PC-3 (cell line): ENCODE data around the gene KRTAP9-2. TPM values are rescaled to one million over a fixed set of nuclear protein-coding genes. Genes with fewer than 3 reads are reported as not detected.
"Not testable (repeated sequence)": the region's sequence is repeated elsewhere in the genome, so short reads cannot be mapped to it uniquely, and the experiment has no call there.

Source experiments
- ATAC-seq: fragments of 200-7000 bp; cut with Tn5 transposase; 2 replicates; pipeline ENCODE4 v1.9.1; 2020; ENCODE audit warnings: mild to moderate bottlenecking, moderate library complexity
- BruUV-seq: library from RNA; stranded (reverse); fragments of 400-500 nt; replicated peaks from 2 replicates; lab custom pipeline; 2021; lab: Mats Ljungman, UMichigan
- CTCF ChIA-PET: fragments of 300-600 bp; sonication (Branson Sonifier 250); formaldehyde crosslinking; loops from one replicate; lab custom pipeline; 2022; ENCODE audit warnings: antibody characterized with exemption; lab: Charles Lee
- POLR2A ChIA-PET: fragments of 300-600 bp; sonication (Branson Sonifier 250); formaldehyde crosslinking; loops from one replicate; lab custom pipeline; 2022; ENCODE audit warnings: antibody characterized with exemption; ENCODE audit not compliant: unreplicated experiment; lab: Charles Lee
- DNase-seq: peaks from one replicate; pipeline ENCODE4 v3.0.0-alpha.2; 2015
- H2AFZ ChIP-seq: fragments of 300-600 bp; sonication (generic); 2 replicates; pipeline ENCODE4 v1.6.0; 2016; ENCODE audit warnings: antibody characterized with exemption, low read length
- H3F3A ChIP-seq: fragments of 300-600 bp; sonication (generic); one replicate; pipeline ENCODE4 v1.6.0; 2017; ENCODE audit warnings: antibody characterized with exemption, low read length, control low read depth, mild to moderate bottlenecking; ENCODE audit not compliant: unreplicated experiment
- H3K27ac ChIP-seq: fragments of 300-600 bp; sonication (generic); 2 replicates; pipeline ENCODE4 v1.5.1; 2016; ENCODE audit warnings: mild to moderate bottlenecking, low read length
- H3K27me3 ChIP-seq: fragments of 300-600 bp; sonication (generic); 2 replicates; pipeline ENCODE4 v1.6.1; 2016; ENCODE audit warnings: low read length, mixed read lengths
- H3K36me3 ChIP-seq: fragments of 300-600 bp; sonication (generic); 2 replicates; pipeline ENCODE4 v1.6.1; 2016; ENCODE audit warnings: low read depth, mixed run types, low read length, mixed read lengths
- H3K4me1 ChIP-seq: fragments of 300-600 bp; sonication (generic); 2 replicates; pipeline ENCODE4 v1.5.1; 2016; ENCODE audit warnings: low read length; ENCODE audit not compliant: insufficient read depth
- H3K4me2 ChIP-seq: fragments of 300-600 bp; sonication (generic); 2 replicates; pipeline ENCODE4 v1.6.0; 2016; ENCODE audit warnings: low read length
- H3K4me3 ChIP-seq: fragments of 300-600 bp; sonication (generic); 2 replicates; pipeline ENCODE4 v1.5.1; 2016; ENCODE audit warnings: mild to moderate bottlenecking, low read length, mixed read lengths
- H3K79me2 ChIP-seq: fragments of 300-600 bp; sonication (generic); 2 replicates; pipeline ENCODE4 v1.6.1; 2017; ENCODE audit warnings: low read length, mixed read lengths
- H3K9ac ChIP-seq: fragments of 300-600 bp; sonication (generic); 2 replicates; pipeline ENCODE4 v1.6.0; 2016; ENCODE audit warnings: mild to moderate bottlenecking, low read length
- H3K9me2 ChIP-seq: fragments of 300-600 bp; sonication (generic); replicated peaks from 2 replicates; pipeline ENCODE4 v1.6.1; 2016; ENCODE audit warnings: mixed run types, low read length, mixed read lengths
- H3K9me3 ChIP-seq: fragments of 300-600 bp; sonication (generic); 2 replicates; pipeline ENCODE4 v1.6.1; 2016; ENCODE audit warnings: low read length, mixed read lengths
- H4K20me1 ChIP-seq: fragments of 300-600 bp; sonication (generic); 2 replicates; pipeline ENCODE4 v1.6.1; 2016; ENCODE audit warnings: low read length, mixed read lengths
- EZH2 ChIP-seq: fragments of 300-600 bp; sonication (generic); IDR thresholded peaks from one replicate; pipeline ENCODE4 v1.6.1; 2017; ENCODE audit warnings: antibody characterized with exemption, mild to moderate bottlenecking, low read length; ENCODE audit not compliant: unreplicated experiment
- EZH2phosphoT487 ChIP-seq: fragments of 300-600 bp; sonication (generic); IDR thresholded peaks from 2 replicates; pipeline ENCODE4 v1.6.1; 2018; ENCODE audit warnings: mild to moderate bottlenecking, antibody characterized with exemption, low read length, borderline replicate concordance
- intact Hi-C: fragments of 100-400 bp; cut with micrococcal nuclease; formaldehyde crosslinking; loops from 2 replicates; pipeline ENCODE4 v1.9.0; 2023
- total RNA-seq: library from RNA; depleted of rRNA; stranded (reverse); fragments of >200 nt; gene quantifications from 2 replicates; pipeline ENCODE4 v1.2.3, GENCODE V29; 2014; rRNA removed

The KRTAP9-2 gene
- total RNA-seq, 1 experiment from 2014 or later = not detected

DNA sequence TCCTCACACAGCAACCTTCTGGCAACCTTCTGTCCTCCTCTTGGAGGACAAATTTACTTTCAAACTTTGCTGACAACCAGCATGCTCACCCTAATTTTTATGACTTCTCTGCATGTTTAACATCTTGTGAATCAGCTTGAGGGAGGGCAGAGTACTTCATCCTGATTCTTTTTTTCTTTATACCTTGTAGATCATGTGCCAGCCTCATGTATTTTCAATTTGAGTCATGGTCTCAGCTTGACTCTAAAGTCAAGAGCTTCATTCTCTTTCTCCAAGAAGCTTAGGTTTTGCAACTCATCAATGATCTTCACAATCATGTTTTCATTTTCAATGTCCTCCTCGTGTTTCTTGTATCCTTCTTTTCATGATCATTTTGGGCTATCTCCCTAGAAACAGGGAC lies 45.4 kb downstream of the KRTAP9-2 start:
- CTCF ChIA-PET = no interaction called here
- intact Hi-C loops = no loop called here
- no peak overlapping the region for H2AFZ ChIP-seq

DNA sequence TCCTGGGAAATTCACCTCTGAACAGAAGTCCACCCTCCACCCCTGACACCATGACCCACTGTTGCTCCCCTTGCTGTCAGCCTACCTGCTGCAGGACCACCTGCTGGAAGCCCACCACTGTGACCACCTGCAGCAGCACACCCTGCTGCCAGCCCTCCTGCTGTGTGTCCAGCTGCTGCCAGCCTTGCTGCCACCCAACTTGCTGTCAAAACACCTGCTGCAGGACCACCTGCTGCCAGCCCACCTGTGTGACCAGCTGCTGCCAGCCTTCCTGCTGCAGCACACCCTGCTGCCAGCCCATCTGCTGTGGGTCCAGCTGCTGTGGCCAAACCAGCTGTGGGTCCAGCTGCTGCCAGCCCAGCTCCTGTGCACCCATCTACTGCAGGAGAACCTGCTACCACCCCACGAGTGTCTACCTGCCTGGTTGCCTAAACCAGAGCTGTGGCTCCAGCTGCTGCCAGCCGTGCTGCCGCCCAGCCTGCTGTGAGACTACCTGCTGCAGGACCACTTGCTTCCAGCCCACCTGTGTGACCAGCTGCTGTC lies 49.3 kb downstream of the KRTAP9-2 start, which contains the start of gene KRTAP9-7:
KRTAP9-7 (plus strand) TSS at position 51 of the 543 bp plus-strand sequence; CDS start at position 51, 0 bp downstream.
- ATAC-seq, CTCF ChIA-PET, H3K9me3 ChIP-seq, POLR2A ChIA-PET, H3K4me2 ChIP-seq, H4K20me1 ChIP-seq, H3K36me3 ChIP-seq, H3K9ac ChIP-seq, H2AFZ ChIP-seq, H3K27me3 ChIP-seq, H3K27ac ChIP-seq, intact Hi-C loops, H3F3A ChIP-seq, H3K9me2 ChIP-seq, H3K79me2 ChIP-seq, H3K4me1 ChIP-seq, H3K4me3 ChIP-seq, DNase-seq, BruUV-seq: not testable (repeated sequence)

More for the DNA sequence above, 45.4 kb downstream of the KRTAP9-2 start:
- H3K36me3 ChIP-seq = no peaks in the 10 kb centered on the region
- no peaks in the 10 kb centered on the region for H3K79me2 ChIP-seq
- BruUV-seq = no TSS peak
- no peak overlapping the region for H3K27ac ChIP-seq
- no peak overlapping the region for H3K4me2 ChIP-seq
- no peaks in the 10 kb centered on the region for H3K9me3 ChIP-seq
- H3K4me1 ChIP-seq = no peaks in the 10 kb centered on the region
- POLR2A ChIA-PET = no interaction called here
- TF ChIP-seq EZH2phosphoT487 (no peak), EZH2 (no peak)
- H3K9ac ChIP-seq = no peak overlapping the region
- H4K20me1 ChIP-seq = no peaks in the 10 kb centered on the region
- H3K27me3 ChIP-seq = no peaks in the 10 kb centered on the region
- no peak overlapping the region for H3K4me3 ChIP-seq
- no peak for DNase-seq
- H3K9me2 ChIP-seq = no peaks in the 10 kb centered on the region
- no peak for ATAC-seq
- no peaks in the 10 kb centered on the region for H3F3A ChIP-seq

Other genes starting within 250 kb of the KRTAP9-2 start
- gene KRT40, start 242.3 kb upstream of the KRTAP9-2 start, total RNA-seq = not detected in 2 replicates
- gene KRTAP3-3, start 232.5 kb upstream of the KRTAP9-2 start, total RNA-seq = not detected in 2 replicates
- not detected in 2 replicates for gene KRTAP3-2, start 226.7 kb upstream of the KRTAP9-2 start, total RNA-seq
- 1.6 TPM in 1 of 2 replicates, not detected in the other for gene KRTAP3-1, start 217.5 kb upstream of the KRTAP9-2 start, total RNA-seq
- gene KRTAP1-5, start 199.4 kb upstream of the KRTAP9-2 start, total RNA-seq = 0.51 TPM in 1 of 2 replicates, not detected in the other
- gene KRTAP1-4, start 196.5 kb upstream of the KRTAP9-2 start, total RNA-seq = not detected in 2 replicates
- not detected in 2 replicates for gene KRTAP1-3, start 191.8 kb upstream of the KRTAP9-2 start, total RNA-seq
- gene KRTAP1-1, start 185.2 kb upstream of the KRTAP9-2 start, total RNA-seq = not detected in 2 replicates
- gene KRTAP2-1, start 179.3 kb upstream of the KRTAP9-2 start, total RNA-seq = not detected in 2 replicates
- gene KRTAP2-2, start 171.4 kb upstream of the KRTAP9-2 start, total RNA-seq = not detected in 2 replicates
- gene KRTAP2-3, start 166.5 kb upstream of the KRTAP9-2 start, total RNA-seq = 10.8 and 12.4 TPM in 2 replicates
- not detected in 2 replicates for gene KRTAP2-4, start 160.8 kb upstream of the KRTAP9-2 start, total RNA-seq
- not detected in 2 replicates for gene KRTAP4-7, start 142.5 kb upstream of the KRTAP9-2 start, total RNA-seq
- not detected in 2 replicates for gene KRTAP4-8, start 128.5 kb upstream of the KRTAP9-2 start, total RNA-seq
- not detected in 2 replicates for gene KRTAP4-16, start 124.4 kb upstream of the KRTAP9-2 start, total RNA-seq
- gene KRTAP4-9, start 121.3 kb upstream of the KRTAP9-2 start, total RNA-seq = not detected in 2 replicates
- not detected in 2 replicates for gene KRTAP4-11, start 108.3 kb upstream of the KRTAP9-2 start, total RNA-seq
- not detected in 2 replicates for gene KRTAP4-12, start 102.5 kb upstream of the KRTAP9-2 start, total RNA-seq
- not detected in 2 replicates for gene KRTAP4-6, start 86.1 kb upstream of the KRTAP9-2 start, total RNA-seq
- not detected in 2 replicates for gene KRTAP4-5, start 76.8 kb upstream of the KRTAP9-2 start, total RNA-seq
- gene KRTAP4-4, start 65.9 kb upstream of the KRTAP9-2 start, total RNA-seq = not detected in 2 replicates
- not detected in 2 replicates for gene KRTAP4-3, start 58.4 kb upstream of the KRTAP9-2 start, total RNA-seq
- gene KRTAP4-2, start 48.4 kb upstream of the KRTAP9-2 start, total RNA-seq = not detected in 2 replicates
- not detected in 2 replicates for gene KRTAP4-1, start 41.7 kb upstream of the KRTAP9-2 start, total RNA-seq
- gene KRTAP9-1, start 36.8 kb upstream of the KRTAP9-2 start, total RNA-seq = not detected in 2 replicates
- not detected in 2 replicates for gene KRTAP9-3, start 5.8 kb downstream of the KRTAP9-2 start, total RNA-seq
- gene KRTAP9-8, start 11.4 kb downstream of the KRTAP9-2 start, total RNA-seq = not detected in 2 replicates
- gene KRTAP9-4, start 23.0 kb downstream of the KRTAP9-2 start, total RNA-seq = not detected in 2 replicates
- gene KRTAP9-9, start 28.7 kb downstream of the KRTAP9-2 start, total RNA-seq = not detected in 2 replicates
- not detected in 2 replicates for gene KRTAP9-6, start 38.7 kb downstream of the KRTAP9-2 start, total RNA-seq
- not detected in 2 replicates for gene KRTAP9-7, start 49.0 kb downstream of the KRTAP9-2 start, total RNA-seq
- not detected in 2 replicates for gene KRTAP29-1, start 76.2 kb downstream of the KRTAP9-2 start, total RNA-seq
- gene KRTAP16-1, start 82.7 kb downstream of the KRTAP9-2 start, total RNA-seq = not detected in 2 replicates
- gene KRTAP17-1, start 89.1 kb downstream of the KRTAP9-2 start, total RNA-seq = not detected in 2 replicates
- not detected in 2 replicates for gene KRT33A, start 124.2 kb downstream of the KRTAP9-2 start, total RNA-seq
- not detected in 2 replicates for gene KRT33B, start 143.2 kb downstream of the KRTAP9-2 start, total RNA-seq
- gene KRT34, start 155.7 kb downstream of the KRTAP9-2 start, total RNA-seq = 2.9 and 5.1 TPM in 2 replicates
- not detected in 2 replicates for gene KRT31, start 171.0 kb downstream of the KRTAP9-2 start, total RNA-seq
- 3.2 and 4.6 TPM in 2 replicates for gene KRT37, start 197.9 kb downstream of the KRTAP9-2 start, total RNA-seq
- gene KRT38, start 214.3 kb downstream of the KRTAP9-2 start, total RNA-seq = not detected in 2 replicates
- gene KRT32, start 240.7 kb downstream of the KRTAP9-2 start, total RNA-seq = 1.5 TPM in 2 replicates